ENCODE data around the gene MARK3. TPM values are rescaled to one million over a fixed set of nuclear protein-coding genes. Genes with fewer than 3 reads are reported as not detected.

Gene MARK3
- total and polyA plus RNA-seq, 5 donors from 2014 or later = 33.5 to 147 (median 37.6) TPM

- Histone ChIP-seq H3K27ac (ENCODE audit: insufficient read depth, low read length, poor library complexity, severe bottlenecking) (no peak overlapping the region), H3K27me3 (ENCODE audit: control insufficient read depth, insufficient read depth, low read length) (no peaks in the 10 kb centered on the region), H3K4me3 (ENCODE audit: low read depth, low read length) (no peak overlapping the region), H3K36me3 (ENCODE audit: control insufficient read depth, insufficient read depth, low read length) (no peaks in the 10 kb centered on the region), H3K9me3 (ENCODE audit: control insufficient read depth in 2 of 2, low read length in 2 of 2) (no peaks in the 10 kb centered on the region), H3K4me1 (ENCODE audit: control insufficient read depth, insufficient read depth, low read length, poor library complexity, severe bottlenecking) (no peaks in the 10 kb centered on the region)
- Mint-ChIP-seq H3K4me1 (no peaks in the 10 kb centered on the region), H3K27ac (no peak overlapping the region), H3K27me3 (peaks cover 25% of the 10 kb centered on the region), H3K36me3 (no peaks in the 10 kb centered on the region), H3K4me3 (no peak overlapping the region), H3K9me3 (peaks cover 0 to 5% (median 0%) of the 10 kb centered on the region in 7 donors)
- no peak for DNase-seq
- no peak for ATAC-seq (ENCODE audit: low read depth in 2 of 2)
Observed at GRCh38 chr14:103370087-103370486, 15.1 kb upstream of the MARK3 start.

DNA sequence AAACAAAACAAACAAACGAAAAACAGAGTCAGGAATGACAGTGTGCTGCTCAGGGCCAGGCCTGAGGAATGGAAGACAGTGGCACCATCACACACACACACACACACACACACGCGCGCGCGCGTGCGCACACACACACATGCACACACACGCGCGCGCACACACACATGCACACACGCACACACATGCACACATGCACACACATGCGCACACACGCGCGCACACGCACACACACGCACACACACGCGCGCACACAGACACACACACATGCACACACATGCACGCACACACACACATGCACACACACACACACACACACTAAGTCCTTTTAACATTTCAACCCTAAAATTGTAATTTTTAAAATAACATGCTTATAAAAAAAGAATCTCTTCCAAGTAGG lies 13.2 kb upstream of the MARK3 start:
- Histone ChIP-seq H3K27ac (ENCODE audit: insufficient read depth, low read length, poor library complexity, severe bottlenecking) (no peak overlapping the region), H3K4me3 (ENCODE audit: low read depth, low read length) (no peak overlapping the region), H3K36me3 (ENCODE audit: control insufficient read depth, insufficient read depth, low read length) (no peaks in the 10 kb centered on the region), H3K9me3 (ENCODE audit: control insufficient read depth in 2 of 2, low read length in 2 of 2) (no peaks in the 10 kb centered on the region), H3K27me3 (ENCODE audit: control insufficient read depth, insufficient read depth, low read length) (no peaks in the 10 kb centered on the region), H3K4me1 (ENCODE audit: control insufficient read depth, insufficient read depth, low read length, poor library complexity, severe bottlenecking) (no peaks in the 10 kb centered on the region)
- no peaks in the 10 kb centered on the region for H3K4me1 Mint-ChIP-seq
- H3K27me3 Mint-ChIP-seq = peaks cover 25% of the 10 kb centered on the region
- no peak overlapping the region for H3K27ac Mint-ChIP-seq
- DNase-seq (no peak), ATAC-seq (ENCODE audit: low read depth in 2 of 2) (no peak)
- no peaks in the 10 kb centered on the region for H3K36me3 Mint-ChIP-seq
- H3K4me3 Mint-ChIP-seq = no peak overlapping the region
- H3K9me3 Mint-ChIP-seq = peaks cover 0 to 5% (median 0%) of the 10 kb centered on the region in 7 donors

GRCh38 chr14:103372552-103373304 lies 12.5 kb upstream of the MARK3 start:
- no peak for DNase-seq
- H3K4me1 ChIP-seq (ENCODE audit: control insufficient read depth, insufficient read depth, low read length, poor library complexity, severe bottlenecking) = no peaks in the 10 kb centered on the region
- no peaks in the 10 kb centered on the region for H3K36me3 Mint-ChIP-seq
- ATAC-seq (ENCODE audit: low read depth in 2 of 2) = no peak
- H3K27ac Mint-ChIP-seq = no peak overlapping the region
- H3K36me3 ChIP-seq (ENCODE audit: control insufficient read depth, insufficient read depth, low read length) = no peaks in the 10 kb centered on the region
- no peaks in the 10 kb centered on the region for H3K9me3 ChIP-seq (ENCODE audit: control insufficient read depth in 2 of 2, low read length in 2 of 2)
- H3K4me3 ChIP-seq (ENCODE audit: low read depth, low read length) = no peak overlapping the region
- no peaks in the 10 kb centered on the region for H3K27me3 ChIP-seq (ENCODE audit: control insufficient read depth, insufficient read depth, low read length)
- peaks cover 0 to 5% (median 0%) of the 10 kb centered on the region in 7 donors for H3K9me3 Mint-ChIP-seq
- peaks cover 25% of the 10 kb centered on the region for H3K27me3 Mint-ChIP-seq
- no peaks in the 10 kb centered on the region for H3K4me1 Mint-ChIP-seq
- H3K4me3 Mint-ChIP-seq = no peak overlapping the region
- no peak overlapping the region for H3K27ac ChIP-seq (ENCODE audit: insufficient read depth, low read length, poor library complexity, severe bottlenecking)

GRCh38 chr14:103374121-103374520 lies 11.1 kb upstream of the MARK3 start:
- no peaks in the 10 kb centered on the region for H3K27me3 ChIP-seq (ENCODE audit: control insufficient read depth, insufficient read depth, low read length)
- Mint-ChIP-seq H3K4me3 (no peak overlapping the region), H3K27ac (no peak overlapping the region), H3K36me3 (no peaks in the 10 kb centered on the region), H3K4me1 (no peaks in the 10 kb centered on the region), H3K27me3 (peaks cover 22% of the 10 kb centered on the region), H3K9me3 (peaks cover 0 to 2% (median 0%) of the 10 kb centered on the region in 7 donors)
- H3K9me3 ChIP-seq (ENCODE audit: control insufficient read depth in 2 of 2, low read length in 2 of 2) = no peaks in the 10 kb centered on the region
- no peaks in the 10 kb centered on the region for H3K4me1 ChIP-seq (ENCODE audit: control insufficient read depth, insufficient read depth, low read length, poor library complexity, severe bottlenecking)
- no peak overlapping the region for H3K4me3 ChIP-seq (ENCODE audit: low read depth, low read length)
- no peak overlapping the region for H3K27ac ChIP-seq (ENCODE audit: insufficient read depth, low read length, poor library complexity, severe bottlenecking)
- ATAC-seq (ENCODE audit: low read depth in 2 of 2) = no peak
- H3K36me3 ChIP-seq (ENCODE audit: control insufficient read depth, insufficient read depth, low read length) = no peaks in the 10 kb centered on the region
- no peak for DNase-seq

DNA sequence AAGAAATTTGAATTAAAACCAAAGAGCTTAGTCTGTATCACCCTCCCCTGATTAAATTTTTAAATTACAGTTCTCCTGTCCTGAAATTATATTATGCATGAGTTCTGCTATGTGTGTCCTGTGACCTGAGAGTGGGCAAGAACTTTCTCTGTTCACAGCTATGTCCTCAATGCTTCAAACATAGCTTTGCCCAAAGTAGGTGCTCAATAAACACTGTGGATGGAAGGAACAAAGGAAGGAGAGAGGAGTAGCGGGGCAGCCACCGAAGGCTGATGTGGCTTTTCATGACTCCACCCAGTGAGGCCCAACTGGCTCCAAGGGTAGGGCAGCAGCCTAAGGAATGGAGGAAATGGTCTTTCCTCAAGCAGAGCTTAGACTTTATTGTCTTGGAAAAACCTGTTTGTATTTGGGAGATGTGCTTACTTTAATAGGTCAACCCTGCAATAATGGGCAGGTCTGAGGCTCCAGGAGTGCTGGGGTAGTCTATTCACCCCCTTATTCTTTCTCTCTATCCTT lies 7.6 kb upstream of the MARK3 start:
- H3K27ac Mint-ChIP-seq = no peak overlapping the region
- H3K9me3 ChIP-seq (ENCODE audit: control insufficient read depth in 2 of 2, low read length in 2 of 2) = no peaks in the 10 kb centered on the region
- peaks cover 0 to 3% (median 0%) of the 10 kb centered on the region in 7 donors for H3K9me3 Mint-ChIP-seq
- no peak overlapping the region for H3K4me3 Mint-ChIP-seq
- H3K4me1 Mint-ChIP-seq = no peaks in the 10 kb centered on the region
- H3K27ac ChIP-seq (ENCODE audit: insufficient read depth, low read length, poor library complexity, severe bottlenecking) = no peak overlapping the region
- no peak for ATAC-seq (ENCODE audit: low read depth in 2 of 2)
- H3K4me3 ChIP-seq (ENCODE audit: low read depth, low read length) = no peak overlapping the region
- H3K36me3 Mint-ChIP-seq = no peaks in the 10 kb centered on the region
- no peaks in the 10 kb centered on the region for H3K4me1 ChIP-seq (ENCODE audit: control insufficient read depth, insufficient read depth, low read length, poor library complexity, severe bottlenecking)
- H3K27me3 ChIP-seq (ENCODE audit: control insufficient read depth, insufficient read depth, low read length) = no peaks in the 10 kb centered on the region
- H3K27me3 Mint-ChIP-seq = peaks cover 26% of the 10 kb centered on the region
- no peak for DNase-seq
- no peaks in the 10 kb centered on the region for H3K36me3 ChIP-seq (ENCODE audit: control insufficient read depth, insufficient read depth, low read length)

DNA sequence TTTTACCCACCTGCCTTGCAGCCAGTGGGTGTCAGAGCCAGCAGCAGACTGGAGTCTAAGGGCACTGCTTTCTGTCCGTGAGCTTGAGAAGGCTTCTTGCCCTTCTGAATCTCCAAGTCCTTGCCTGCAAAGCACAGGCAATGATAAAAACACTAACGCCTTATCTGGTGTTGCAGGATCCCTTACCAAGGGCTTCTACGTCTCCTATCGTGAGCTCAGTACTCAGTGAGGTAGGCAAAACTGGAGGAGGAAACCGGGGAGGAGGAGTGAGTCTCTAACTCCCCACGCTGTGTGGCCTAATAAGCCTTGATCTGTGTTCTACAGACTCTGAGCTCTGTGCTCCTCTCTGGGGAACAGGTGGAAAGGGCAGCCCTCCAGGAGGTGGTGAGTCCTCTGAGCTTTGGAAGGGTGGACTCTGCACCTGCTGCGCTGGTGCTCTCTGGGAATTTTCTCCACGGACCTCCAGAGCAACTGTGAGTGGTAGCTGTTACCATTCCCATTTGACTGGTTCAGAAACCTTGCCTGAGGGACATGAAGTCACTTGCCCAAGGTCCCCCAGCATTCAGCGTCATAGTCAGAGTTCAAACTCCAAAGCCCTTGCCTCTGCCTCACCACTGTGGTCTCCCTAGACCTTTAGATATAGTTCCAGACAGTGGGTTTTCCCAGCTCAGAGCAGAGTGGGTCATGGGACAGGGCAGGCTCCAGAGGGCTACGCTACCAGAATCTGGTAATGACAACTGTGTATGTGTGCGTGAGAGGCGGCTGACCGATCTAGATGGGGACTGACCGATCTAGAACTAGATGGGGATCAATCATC lies 7.0 kb upstream of the MARK3 start:
- H3K27me3 ChIP-seq (ENCODE audit: control insufficient read depth, insufficient read depth, low read length) = no peaks in the 10 kb centered on the region
- Mint-ChIP-seq H3K27me3 (peaks cover 23% of the 10 kb centered on the region), H3K4me3 (peak overlapping the region in 1 of 4 donors; percentile 15), H3K27ac (no peak overlapping the region), H3K36me3 (no peaks in the 10 kb centered on the region), H3K9me3 (peaks cover 0 to 3% (median 0%) of the 10 kb centered on the region in 7 donors), H3K4me1 (no peaks in the 10 kb centered on the region)
- no peak overlapping the region for H3K27ac ChIP-seq (ENCODE audit: insufficient read depth, low read length, poor library complexity, severe bottlenecking)
- H3K36me3 ChIP-seq (ENCODE audit: control insufficient read depth, insufficient read depth, low read length) = no peaks in the 10 kb centered on the region
- DNase-seq (no peak), ATAC-seq (ENCODE audit: low read depth in 2 of 2) (no peak)
- no peaks in the 10 kb centered on the region for H3K4me1 ChIP-seq (ENCODE audit: control insufficient read depth, insufficient read depth, low read length, poor library complexity, severe bottlenecking)
- no peak overlapping the region for H3K4me3 ChIP-seq (ENCODE audit: low read depth, low read length)
- H3K9me3 ChIP-seq (ENCODE audit: control insufficient read depth in 2 of 2, low read length in 2 of 2) = no peaks in the 10 kb centered on the region

- Mint-ChIP-seq H3K4me1 (peaks cover 0 to 10% (median 3%) of the 10 kb centered on the region in 4 donors), H3K36me3 (no peaks in the 10 kb centered on the region), H3K4me3 (peak overlapping the region in 1 of 4 donors; percentile 27), H3K27me3 (peaks cover 13% of the 10 kb centered on the region), H3K9me3 (peaks cover 0 to 3% (median 0%) of the 10 kb centered on the region in 7 donors), H3K27ac (no peak overlapping the region)
- H3K27me3 ChIP-seq (ENCODE audit: control insufficient read depth, insufficient read depth, low read length) = no peaks in the 10 kb centered on the region
- ATAC-seq (ENCODE audit: low read depth in 2 of 2) (no peak), DNase-seq (no peak)
- no peaks in the 10 kb centered on the region for H3K9me3 ChIP-seq (ENCODE audit: control insufficient read depth in 2 of 2, low read length in 2 of 2)
- no peak overlapping the region for H3K27ac ChIP-seq (ENCODE audit: insufficient read depth, low read length, poor library complexity, severe bottlenecking)
- peaks cover 9% of the 10 kb centered on the region for H3K4me1 ChIP-seq (ENCODE audit: control insufficient read depth, insufficient read depth, low read length, poor library complexity, severe bottlenecking)
- H3K4me3 ChIP-seq (ENCODE audit: low read depth, low read length) = no peak overlapping the region
- no peaks in the 10 kb centered on the region for H3K36me3 ChIP-seq (ENCODE audit: control insufficient read depth, insufficient read depth, low read length)
Observed at GRCh38 chr14:103380719-103381377, 4.4 kb upstream of the MARK3 start.

Measured in CD4-positive, CD25-positive, alpha-beta regulatory T cell (primary cell).